Measurements from ENCODE around the gene YAF2. TPM values are rescaled to one million over a fixed set of nuclear protein-coding genes. Genes with fewer than 3 reads are reported as not detected.
"Not testable (repeated sequence)": the region's sequence is repeated elsewhere in the genome, so short reads cannot be mapped to it uniquely, and the experiment has no call there.

The YAF2 gene
- total RNA-seq, 1 donor from 2014 or later, result 52.5 TPM

GRCh38 chr12:42237052-42237852 lies 796 bp downstream of the YAF2 start:
- TF ChIP-seq CTCF (IDR thresholded peaks at IDR 0.05; ENCODE audit: partially characterized antibody, unreplicated experiment), result no peak
- peaks cover 5% of the 10 kb centered on the region for H3K36me3 Mint-ChIP-seq (ENCODE audit: unreplicated experiment)
- peak overlapping the region; percentile 89 for H3K27ac Mint-ChIP-seq (ENCODE audit: unreplicated experiment)
- peaks cover 15% of the 10 kb centered on the region for H3K9me3 Mint-ChIP-seq (ENCODE audit: unreplicated experiment)
- peaks cover 9% of the 10 kb centered on the region for H3K27me3 Mint-ChIP-seq (ENCODE audit: unreplicated experiment)
- DNase-seq, result peak; percentile 88
- peak overlapping the region; percentile 94 for H3K4me3 Mint-ChIP-seq (ENCODE audit: unreplicated experiment)
- peaks cover 16% of the 10 kb centered on the region for H3K4me1 Mint-ChIP-seq (ENCODE audit: low read depth, unreplicated experiment)

DNA sequence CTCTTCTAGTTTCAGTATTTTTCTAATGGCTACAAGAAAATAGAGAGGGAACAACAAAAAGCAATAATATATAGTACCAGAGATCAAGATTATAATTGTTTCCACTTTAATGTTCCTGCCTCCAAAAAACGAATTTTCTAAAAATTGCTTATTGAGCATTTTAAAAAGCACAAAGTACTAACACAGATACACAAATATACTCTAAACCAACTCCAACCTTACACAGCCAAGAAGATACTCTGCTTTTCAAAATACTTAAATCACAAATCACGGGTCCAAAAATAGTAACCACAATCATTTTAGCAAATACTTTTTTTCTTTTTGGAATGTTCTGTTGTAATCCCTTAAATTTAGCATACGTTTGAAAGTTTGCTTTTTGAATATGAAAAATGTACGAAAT lies 2.0 kb downstream of the YAF2 start:
- H3K27ac Mint-ChIP-seq (ENCODE audit: unreplicated experiment), result peak overlapping the region; percentile 36

DNA sequence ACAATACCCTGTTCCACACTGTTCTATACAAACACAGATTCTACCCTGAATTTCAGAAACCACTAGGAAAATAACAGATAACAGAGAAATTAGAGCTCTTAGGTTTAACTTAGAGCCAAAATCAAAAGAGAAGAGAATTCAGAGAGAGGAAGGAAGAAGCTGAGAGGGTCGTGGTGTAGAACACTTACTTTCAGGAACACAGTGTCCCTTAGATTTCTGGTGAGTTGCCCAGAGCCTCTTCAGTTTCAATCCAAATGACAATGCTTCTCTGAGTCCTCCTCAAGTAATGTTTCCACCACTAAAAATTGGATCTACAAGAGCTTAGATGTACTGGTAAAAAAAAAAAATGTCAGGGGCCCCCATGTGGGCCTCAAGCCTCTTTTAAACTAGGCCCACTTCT lies 2.6 kb downstream of the YAF2 start:
- H3K27me3 Mint-ChIP-seq (ENCODE audit: unreplicated experiment), result peaks cover 6% of the 10 kb centered on the region
- peak overlapping the region; percentile 76 for H3K27ac Mint-ChIP-seq (ENCODE audit: unreplicated experiment)
- peaks cover 16% of the 10 kb centered on the region for H3K4me1 Mint-ChIP-seq (ENCODE audit: low read depth, unreplicated experiment)
- peaks cover 13% of the 10 kb centered on the region for H3K9me3 Mint-ChIP-seq (ENCODE audit: unreplicated experiment)
- H3K36me3 Mint-ChIP-seq (ENCODE audit: unreplicated experiment), result peaks cover 9% of the 10 kb centered on the region
- peak overlapping the region; percentile 80 for H3K4me3 Mint-ChIP-seq (ENCODE audit: unreplicated experiment)
- no peak for DNase-seq
- no peak for TF ChIP-seq CTCF (IDR thresholded peaks at IDR 0.05; ENCODE audit: partially characterized antibody, unreplicated experiment)

More for the DNA sequence above, 2.0 kb downstream of the YAF2 start:
- Mint-ChIP-seq H3K9me3 (ENCODE audit: unreplicated experiment) (peaks cover 15% of the 10 kb centered on the region), H3K27me3 (ENCODE audit: unreplicated experiment) (peaks cover 6% of the 10 kb centered on the region), H3K4me3 (ENCODE audit: unreplicated experiment) (peak overlapping the region; percentile 80), H3K4me1 (ENCODE audit: low read depth, unreplicated experiment) (peaks cover 16% of the 10 kb centered on the region), H3K36me3 (ENCODE audit: unreplicated experiment) (peaks cover 5% of the 10 kb centered on the region)
- no peak for DNase-seq
- TF ChIP-seq CTCF (IDR thresholded peaks at IDR 0.05; ENCODE audit: partially characterized antibody, unreplicated experiment), result no peak

- DNase-seq, result no peak
- H3K4me3 Mint-ChIP-seq (ENCODE audit: unreplicated experiment), result peak overlapping the region; percentile 80
- no peak for TF ChIP-seq CTCF (IDR thresholded peaks at IDR 0.05; ENCODE audit: partially characterized antibody, unreplicated experiment)
- peak overlapping the region; percentile 76 for H3K27ac Mint-ChIP-seq (ENCODE audit: unreplicated experiment)
- peaks cover 6% of the 10 kb centered on the region for H3K27me3 Mint-ChIP-seq (ENCODE audit: unreplicated experiment)
- peaks cover 16% of the 10 kb centered on the region for H3K4me1 Mint-ChIP-seq (ENCODE audit: low read depth, unreplicated experiment)
- peaks cover 11% of the 10 kb centered on the region for H3K9me3 Mint-ChIP-seq (ENCODE audit: unreplicated experiment)
- peaks cover 13% of the 10 kb centered on the region for H3K36me3 Mint-ChIP-seq (ENCODE audit: unreplicated experiment)
These were observed 3.1 kb downstream of the YAF2 start for GRCh38 chr12:42234970-42235369.

GRCh38 chr12:42227525-42227924 lies 10.5 kb downstream of the YAF2 start:
- H3K27ac Mint-ChIP-seq (ENCODE audit: unreplicated experiment); H3K27me3 Mint-ChIP-seq (ENCODE audit: unreplicated experiment); H3K4me1 Mint-ChIP-seq (ENCODE audit: low read depth, unreplicated experiment); H3K4me3 Mint-ChIP-seq (ENCODE audit: unreplicated experiment); DNase-seq; H3K9me3 Mint-ChIP-seq (ENCODE audit: unreplicated experiment): not testable (repeated sequence)
- peaks cover 29% of the 10 kb centered on the region for H3K36me3 Mint-ChIP-seq (ENCODE audit: unreplicated experiment)

- not testable (repeated sequence) for DNase-seq; H3K27me3 Mint-ChIP-seq (ENCODE audit: unreplicated experiment); H3K4me1 Mint-ChIP-seq (ENCODE audit: low read depth, unreplicated experiment); H3K4me3 Mint-ChIP-seq (ENCODE audit: unreplicated experiment); H3K9me3 Mint-ChIP-seq (ENCODE audit: unreplicated experiment); H3K27ac Mint-ChIP-seq (ENCODE audit: unreplicated experiment)
- peaks cover 20% of the 10 kb centered on the region for H3K36me3 Mint-ChIP-seq (ENCODE audit: unreplicated experiment)
These were observed 13.5 kb downstream of the YAF2 start for GRCh38 chr12:42224501-42224900.

All from glutamatergic neuron (in vitro differentiated cells).